HG02798 (cell line): ENCODE measurements around the gene C6orf132.

ENCODE experiments used
- ATAC-seq: cut with Tn5 transposase; IDR thresholded peaks from one replicate; pipeline ENCODE4 v1.9.1; 2021; ENCODE audit warnings: mild to moderate bottlenecking; ENCODE audit not compliant: unreplicated experiment, poor library complexity

C6orf132 gene

DNA sequence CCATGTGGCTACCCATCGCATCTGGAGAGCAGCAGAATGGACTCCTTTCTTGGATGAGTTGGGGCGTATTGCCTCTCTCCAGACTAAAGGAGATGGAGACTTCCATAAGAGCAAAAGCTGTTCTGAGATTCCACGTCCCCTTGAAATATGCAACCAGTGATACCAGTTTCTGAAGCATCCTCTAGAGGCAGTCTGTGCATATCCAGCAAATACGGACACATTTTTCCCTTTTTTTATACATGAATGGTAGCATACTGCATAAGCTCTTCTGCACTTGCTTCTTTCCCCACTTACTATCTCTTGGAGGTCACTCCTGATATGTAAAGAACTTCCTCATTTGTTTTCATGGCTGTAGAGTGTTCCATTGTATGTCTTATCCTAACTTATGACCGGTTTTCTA is 57.5 kb downstream of the C6orf132 start:
- no peak for ATAC-seq

GRCh38 chr6:42083530-42083929 is 58.9 kb downstream of the C6orf132 start:
- no peak for ATAC-seq

DNA sequence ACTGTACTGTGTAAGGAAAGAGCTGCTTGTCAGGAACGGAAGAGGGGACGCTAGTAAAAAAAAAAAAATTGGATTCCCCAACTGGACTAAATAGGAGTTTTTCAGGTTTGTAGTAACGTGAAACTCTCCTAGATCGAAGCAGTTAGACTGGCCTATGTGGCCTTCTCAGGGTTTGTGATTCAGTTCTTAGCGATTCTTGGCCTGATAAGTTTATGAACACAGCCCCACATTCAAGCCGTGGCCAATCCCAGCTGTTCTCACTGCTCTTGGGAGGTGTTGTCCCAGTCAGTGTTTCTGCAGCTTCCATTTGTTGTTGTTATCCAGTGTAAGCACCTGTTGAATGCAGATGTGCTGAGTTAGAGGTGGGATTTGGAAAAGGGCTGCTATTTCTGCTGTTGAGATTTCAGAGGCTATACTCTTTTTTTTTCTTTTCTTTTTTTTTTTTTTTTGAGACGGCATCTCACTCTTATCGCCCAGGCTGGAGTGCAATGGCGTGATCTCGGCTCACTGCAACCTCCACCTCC is 62.4 kb downstream of the C6orf132 start:
- ATAC-seq, result no peak

DNA sequence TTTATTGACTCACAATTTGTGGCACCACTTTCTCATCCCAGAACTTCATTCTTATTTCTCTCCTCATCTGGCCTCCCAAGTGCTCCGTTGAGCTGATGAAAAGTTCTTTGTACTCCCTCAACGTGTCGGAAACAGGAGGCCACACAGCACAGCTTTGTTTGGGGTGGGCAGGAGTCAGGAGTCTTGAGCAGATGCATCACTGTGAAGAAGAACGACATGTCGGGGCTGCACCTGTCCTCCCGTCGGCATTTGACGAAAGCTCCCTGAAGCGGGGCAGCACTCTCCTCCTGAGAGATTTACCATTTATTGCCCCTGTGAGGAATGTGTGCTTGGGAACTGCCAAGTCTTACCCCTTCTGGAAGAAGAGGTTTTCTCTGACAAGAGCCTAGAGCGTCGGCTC is 64.0 kb downstream of the C6orf132 start:
- ATAC-seq, result no peak

GRCh38 chr6:42075159-42075838 is 67.1 kb downstream of the C6orf132 start:
- ATAC-seq, result no peak

GRCh38 chr6:42073287-42073686 is 69.1 kb downstream of the C6orf132 start:
- ATAC-seq, result no peak

GRCh38 chr6:42071881-42072583 is 70.4 kb downstream of the C6orf132 start:
- ATAC-seq, result no peak

DNA sequence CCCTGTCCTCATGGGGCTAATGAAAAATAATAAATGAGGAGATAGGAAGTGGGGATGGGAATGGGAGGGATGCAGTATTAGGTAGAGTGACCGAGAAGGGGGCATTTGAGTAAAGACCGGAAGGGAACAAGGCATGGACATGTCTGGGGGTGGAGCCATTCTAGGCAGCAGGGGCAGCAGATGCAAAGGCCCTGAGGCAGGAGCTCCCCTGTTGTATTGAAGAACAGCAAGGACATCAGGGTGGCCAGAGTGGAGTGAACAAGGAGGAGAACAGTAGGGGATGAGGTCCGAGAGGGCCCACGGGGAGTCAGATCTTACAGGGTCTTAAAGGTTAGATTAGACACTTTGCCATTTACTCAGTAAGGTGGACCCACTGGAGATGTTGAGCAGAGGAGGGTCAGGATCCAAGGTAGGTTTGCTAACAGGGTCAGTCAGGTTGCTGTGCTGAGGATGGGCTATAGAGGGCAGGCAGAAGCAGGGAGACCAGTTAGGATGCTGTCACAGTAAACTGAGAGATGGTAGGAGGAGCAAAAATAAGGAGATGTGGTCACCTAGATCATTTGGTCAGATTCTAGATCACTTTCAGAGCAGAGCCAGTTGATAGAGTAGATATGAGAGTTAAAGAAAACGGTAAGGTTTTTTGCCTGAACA is 73.4 kb downstream of the C6orf132 start:
- no peak for ATAC-seq

DNA sequence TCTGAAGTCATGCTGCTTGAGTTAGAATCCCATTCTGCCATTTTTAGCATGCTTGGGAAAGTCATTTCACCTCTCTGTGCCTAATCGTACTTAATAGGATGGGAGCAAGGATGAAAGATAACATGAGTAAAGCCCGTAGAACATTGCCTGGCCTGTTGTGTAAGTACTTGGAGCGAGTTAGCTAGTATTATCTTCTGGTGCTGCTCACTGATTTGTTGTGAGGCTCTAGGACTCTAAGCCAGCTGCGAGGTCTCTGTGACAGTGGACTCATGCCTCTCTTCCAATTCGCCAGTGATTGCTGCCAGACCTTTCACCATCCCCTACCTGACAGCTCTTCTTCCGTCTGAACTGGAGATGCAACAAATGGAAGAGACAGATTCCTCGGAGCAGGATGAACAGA is 74.2 kb downstream of the C6orf132 start:
- no peak for ATAC-seq

DNA sequence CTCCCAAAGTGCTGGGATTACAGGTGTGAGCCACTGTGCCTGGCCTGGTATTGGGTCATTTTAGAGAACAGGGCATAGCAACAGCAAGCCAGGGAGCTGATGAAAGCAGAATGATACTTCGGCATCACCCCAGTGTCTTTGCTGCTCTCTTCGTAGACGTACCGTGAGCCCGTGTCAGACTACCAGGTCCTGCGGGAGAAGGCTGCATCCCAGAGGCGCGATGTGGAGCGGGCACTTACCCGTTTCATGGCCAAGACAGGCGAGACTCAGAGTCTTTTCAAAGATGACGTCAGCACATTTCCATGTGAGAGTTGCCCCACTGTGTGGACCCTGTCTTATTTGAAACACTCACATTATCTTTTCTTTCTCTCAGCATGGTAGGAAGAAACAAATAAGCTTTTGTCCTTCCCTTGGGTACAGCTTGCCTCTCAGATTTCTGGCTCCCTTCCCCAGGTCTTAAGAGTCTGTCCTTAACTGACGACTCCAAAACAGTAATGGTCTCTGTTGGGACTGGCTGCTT is 76.2 kb downstream of the C6orf132 start:
- no peak for ATAC-seq

- no peak for ATAC-seq
These were observed 82.7 kb downstream of the C6orf132 start for GRCh38 chr6:42059743-42060142.

DNA sequence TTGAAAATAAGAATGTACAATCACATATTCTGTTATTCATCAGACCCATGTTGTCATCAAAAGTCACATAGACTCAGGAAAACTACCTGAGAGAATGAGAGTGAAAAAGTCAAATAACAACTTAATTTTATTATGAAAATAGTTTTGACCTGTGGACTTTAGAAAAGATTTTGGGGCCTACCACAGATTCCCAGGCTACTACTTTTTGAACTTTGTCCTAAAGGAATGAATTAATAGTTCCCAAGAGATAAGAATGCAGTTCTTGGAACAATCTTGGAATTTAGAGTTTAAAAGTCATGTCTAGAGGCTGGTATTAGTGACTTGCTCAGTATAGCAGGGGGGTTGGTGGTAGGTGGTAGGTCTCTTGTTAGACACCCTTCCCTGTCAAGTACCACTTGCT is 88.8 kb downstream of the C6orf132 start:
- ATAC-seq, result no peak

DNA sequence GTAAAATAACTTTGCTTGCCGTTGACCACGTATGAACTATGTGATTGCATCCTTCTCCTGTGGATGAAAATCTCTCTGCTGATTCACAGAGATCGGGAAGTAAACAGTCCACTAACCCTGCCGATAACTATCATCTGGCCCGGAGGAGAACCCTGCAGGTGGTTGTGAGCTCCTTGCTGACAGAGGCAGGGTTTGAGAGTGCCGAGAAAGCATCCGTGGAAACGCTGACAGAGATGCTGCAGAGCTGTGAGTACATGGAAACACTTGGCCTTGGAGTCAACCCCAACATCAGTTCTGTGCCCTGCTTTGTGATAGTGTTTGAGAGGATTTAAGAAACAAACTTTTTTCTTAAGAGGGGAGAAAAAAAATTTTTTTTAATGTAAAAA is 91.2 kb downstream of the C6orf132 start:
- ATAC-seq, result no peak
